ENCODE measurements around the gene FFAR4.
"Not testable (repeated sequence)": the region's sequence is repeated elsewhere in the genome, so short reads cannot be mapped to it uniquely, and the experiment has no call there.

Gene FFAR4

GRCh38 chr10:93566435-93567276 is at the start of gene FFAR4:
TSS of gene FFAR4 (plus strand) at chr10:93566665. CDS start at chr10:93566721, 56 bp downstream.
- no peak for DNase-seq (ENCODE audit: low read depth)

GRCh38 chr10:93518531-93518930 is 47.9 kb upstream of the FFAR4 start:
- DNase-seq (ENCODE audit: low read depth): no peak

- no peak for DNase-seq (ENCODE audit: low read depth)
Observed at GRCh38 chr10:93535293-93535692, 31.2 kb upstream of the FFAR4 start.

GRCh38 chr10:93540871-93541270 is 25.6 kb upstream of the FFAR4 start:
- DNase-seq (ENCODE audit: low read depth): not testable (repeated sequence)

- DNase-seq (ENCODE audit: low read depth): peak; percentile 64
Observed at GRCh38 chr10:93541402-93542357, 24.8 kb upstream of the FFAR4 start.

- DNase-seq (ENCODE audit: low read depth): no peak
Observed at GRCh38 chr10:93542358-93542791, 24.1 kb upstream of the FFAR4 start.

GRCh38 chr10:93546995-93547394 is 19.5 kb upstream of the FFAR4 start:
- not testable (repeated sequence) for DNase-seq (ENCODE audit: low read depth)

GRCh38 chr10:93547522-93547921 is 18.9 kb upstream of the FFAR4 start:
- no peak for DNase-seq (ENCODE audit: low read depth)

GRCh38 chr10:93548376-93549071 is 17.9 kb upstream of the FFAR4 start:
- peak; percentile 70 for DNase-seq (ENCODE audit: low read depth)

GRCh38 chr10:93550606-93551005 is 15.9 kb upstream of the FFAR4 start:
- DNase-seq (ENCODE audit: low read depth): no peak

- DNase-seq (ENCODE audit: low read depth): no peak
Observed at GRCh38 chr10:93552780-93553179, 13.7 kb upstream of the FFAR4 start.

GRCh38 chr10:93553482-93554315 is 12.8 kb upstream of the FFAR4 start:
- DNase-seq (ENCODE audit: low read depth): no peak

- DNase-seq (ENCODE audit: low read depth): no peak
Observed at GRCh38 chr10:93554316-93554663, 12.2 kb upstream of the FFAR4 start.

GRCh38 chr10:93554760-93555432 is 11.6 kb upstream of the FFAR4 start:
- DNase-seq (ENCODE audit: low read depth): peak; percentile 79

GRCh38 chr10:93559490-93559889 is 7.0 kb upstream of the FFAR4 start:
- no peak for DNase-seq (ENCODE audit: low read depth)

- DNase-seq (ENCODE audit: low read depth): no peak
Observed at GRCh38 chr10:93560541-93560940, 5.9 kb upstream of the FFAR4 start.

GRCh38 chr10:93565446-93565845 is 1.0 kb upstream of the FFAR4 start:
- DNase-seq (ENCODE audit: low read depth): no peak

GRCh38 chr10:93567277-93568104 is 1.0 kb downstream of the FFAR4 start:
- no peak for DNase-seq (ENCODE audit: low read depth)

- DNase-seq (ENCODE audit: low read depth): no peak
Observed at GRCh38 chr10:93568105-93568390, 1.6 kb downstream of the FFAR4 start.

GRCh38 chr10:93570383-93570782 is 3.9 kb downstream of the FFAR4 start:
- no peak for DNase-seq (ENCODE audit: low read depth)

Measured in ELR (cell line).